NCI-H2107 (cell line): Measurements from ENCODE around the gene ABCA4.
"Not testable (repeated sequence)": the region's sequence is repeated elsewhere in the genome, so short reads cannot be mapped to it uniquely, and the experiment has no call there.

Source experiments
- DNase-seq: peaks from one replicate; lab custom pipeline; 2025; lab: John Stamatoyannopoulos, UW

ABCA4 gene

DNA sequence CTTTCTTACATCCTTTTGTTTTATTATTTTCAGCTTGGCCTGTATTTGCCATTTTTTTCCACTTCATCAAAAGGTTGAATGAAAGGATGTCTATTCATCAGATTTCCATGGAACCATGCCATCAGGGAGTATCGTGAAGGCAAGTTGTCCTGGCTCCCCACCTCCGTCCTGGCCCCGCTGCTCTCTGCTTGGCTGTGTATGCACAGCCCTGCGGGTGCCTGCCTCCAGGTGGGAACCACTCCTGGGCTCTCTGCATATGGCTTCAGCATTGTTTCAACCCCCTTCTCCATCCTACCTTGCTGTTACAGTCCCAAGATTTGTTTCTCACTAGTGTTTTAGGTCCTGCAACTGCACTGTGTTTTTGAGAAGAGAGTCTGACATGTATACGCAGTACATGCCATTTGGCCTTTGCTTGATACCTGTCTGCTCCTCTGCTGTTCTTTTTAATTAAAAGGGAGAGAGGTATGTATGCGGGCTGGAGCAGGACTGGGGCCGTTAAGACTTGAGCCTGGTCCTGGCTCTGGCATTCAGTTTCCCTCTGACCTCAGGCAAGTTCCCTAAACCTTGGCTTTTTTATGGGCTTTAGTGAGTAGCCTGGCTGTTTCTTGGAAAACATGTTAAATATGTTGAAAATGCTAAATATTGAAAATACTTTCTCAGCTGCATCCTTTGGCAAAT lies 141.8 kb downstream of the ABCA4 start:
- no peak for DNase-seq

DNA sequence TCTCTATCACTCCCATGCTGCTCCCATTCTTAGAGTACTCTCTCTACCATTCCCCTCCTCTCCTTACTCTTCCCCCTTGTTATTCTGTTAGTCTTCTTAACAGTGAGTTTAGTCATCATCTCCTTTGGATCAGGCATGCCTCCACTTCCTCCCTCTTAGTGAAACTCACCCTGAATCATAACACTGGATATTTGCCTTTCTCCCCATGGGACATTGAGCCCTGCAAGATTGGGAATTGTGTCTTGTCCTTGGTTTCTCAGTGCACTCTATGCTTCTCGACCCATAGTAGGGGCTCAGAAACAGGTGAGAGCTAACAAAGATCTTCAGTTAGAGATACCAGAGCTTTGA lies 143.4 kb downstream of the ABCA4 start:
- DNase-seq: no peak

DNA sequence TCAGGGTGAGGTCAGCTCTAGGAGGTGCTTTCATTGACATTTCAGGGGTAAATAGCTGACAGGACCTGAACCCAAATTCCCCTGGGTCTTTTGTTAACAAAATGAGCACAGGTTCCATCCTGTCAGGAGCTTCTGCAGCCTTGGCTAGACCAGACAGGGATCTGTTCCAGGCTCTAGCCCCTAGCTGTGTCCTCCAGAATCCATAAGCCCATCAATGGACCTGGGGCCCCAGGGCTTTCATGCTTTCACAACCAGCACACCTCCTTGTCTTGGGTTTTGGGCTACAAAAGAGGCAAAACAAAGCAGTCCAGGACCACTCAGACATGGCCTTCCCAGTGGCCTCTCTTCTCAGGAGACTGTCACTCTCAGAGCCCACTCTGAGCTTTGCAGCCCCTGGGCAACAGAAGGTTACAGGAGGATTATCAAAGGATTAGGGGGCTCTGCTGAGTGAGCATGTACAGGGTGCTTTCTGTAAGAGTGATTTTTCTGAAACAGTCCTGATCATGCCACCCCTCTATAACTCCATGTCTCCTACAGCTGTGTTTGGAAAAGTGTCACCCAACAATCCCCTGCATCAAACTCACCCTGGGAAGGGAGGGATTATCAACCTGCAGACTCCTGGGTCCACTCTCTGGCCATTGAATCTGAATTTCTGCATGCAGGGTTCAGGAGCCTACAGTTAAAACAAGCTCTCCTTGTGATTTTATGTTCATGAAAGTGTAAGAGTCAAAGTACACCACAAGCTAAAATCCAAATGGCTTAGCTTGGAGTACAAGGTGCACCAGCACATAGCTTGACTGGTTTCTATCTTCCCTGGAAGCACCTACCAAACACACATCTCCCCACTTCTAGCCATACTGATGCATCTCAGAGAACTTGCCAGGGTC lies 144.0 kb downstream of the ABCA4 start:
- no peak for DNase-seq

DNA sequence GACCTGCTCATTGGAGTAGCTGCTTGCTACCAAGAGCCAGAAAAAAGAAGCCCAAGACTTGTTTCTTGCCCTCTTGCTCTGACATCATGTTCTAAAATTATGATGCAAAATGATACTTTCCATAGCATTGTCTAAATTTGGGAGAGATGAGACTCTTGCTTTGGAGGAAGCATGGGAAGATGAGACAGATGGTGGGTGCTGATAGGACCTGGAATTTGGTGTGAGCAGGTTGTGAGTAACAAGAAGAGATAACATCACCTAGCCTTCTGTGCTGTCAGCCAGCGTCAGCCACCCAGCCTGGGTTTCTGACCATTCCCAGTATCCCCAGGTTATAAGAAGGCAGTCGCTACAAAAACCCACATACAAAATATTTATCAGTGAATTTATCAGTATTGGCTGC lies 144.7 kb downstream of the ABCA4 start:
- DNase-seq: no peak

DNA sequence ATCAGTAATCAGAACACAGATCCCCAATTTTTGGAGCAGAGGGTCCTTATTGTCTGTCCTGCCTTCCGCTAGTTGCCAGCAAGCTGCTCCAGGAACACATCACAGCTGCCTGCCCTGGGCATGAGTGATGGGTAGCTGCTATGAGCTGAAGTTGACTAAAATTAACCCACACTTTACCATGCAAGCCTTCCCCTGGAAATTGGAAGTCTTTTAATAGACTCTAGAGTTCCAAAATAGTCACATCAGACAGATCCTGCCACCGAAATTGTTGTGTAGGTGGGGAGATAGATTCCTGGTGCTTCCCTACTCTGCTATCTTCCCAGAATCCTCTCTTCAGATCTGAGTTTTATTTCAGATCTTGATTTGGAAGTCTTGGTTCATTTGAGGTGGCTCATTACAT lies 148.6 kb downstream of the ABCA4 start:
- no peak for DNase-seq

DNA sequence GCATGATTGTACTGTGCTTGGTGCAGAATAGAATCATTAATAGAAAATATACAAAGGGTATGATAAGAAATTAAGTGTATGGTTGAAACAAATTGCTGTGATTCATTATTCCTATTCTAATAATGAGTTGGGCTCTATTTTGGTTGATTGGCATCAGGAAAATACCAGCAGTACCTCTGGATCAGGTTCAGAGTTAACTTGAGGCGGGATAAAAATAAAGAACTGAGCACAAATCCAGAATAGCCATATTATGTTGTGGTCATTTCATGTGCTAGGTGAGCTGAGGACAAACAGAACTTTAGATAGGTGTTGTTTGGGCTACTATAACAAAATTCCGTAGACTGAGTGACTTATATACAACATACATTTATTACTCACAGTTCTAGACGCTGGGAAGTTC lies 151.1 kb downstream of the ABCA4 start:
- no peak for DNase-seq

DNA sequence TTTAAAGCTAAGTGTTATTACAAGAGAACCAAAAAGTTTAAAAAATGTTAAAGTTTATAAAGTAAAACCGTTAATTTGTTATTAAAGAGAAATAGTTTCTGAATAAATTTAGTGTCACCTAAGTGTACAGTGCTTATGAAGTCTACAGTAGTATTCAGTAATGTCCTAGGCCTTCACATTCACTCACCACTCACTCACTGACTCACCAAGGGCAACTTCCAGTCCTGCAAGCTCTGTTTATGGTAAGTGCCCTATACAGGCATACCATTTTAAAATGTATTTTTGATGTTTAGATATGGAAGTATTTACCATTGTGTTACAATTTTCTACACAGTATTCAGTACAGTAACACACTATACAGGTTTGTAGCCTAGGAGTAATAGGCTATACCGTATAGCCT lies 151.6 kb downstream of the ABCA4 start:
- DNase-seq: no peak

DNA sequence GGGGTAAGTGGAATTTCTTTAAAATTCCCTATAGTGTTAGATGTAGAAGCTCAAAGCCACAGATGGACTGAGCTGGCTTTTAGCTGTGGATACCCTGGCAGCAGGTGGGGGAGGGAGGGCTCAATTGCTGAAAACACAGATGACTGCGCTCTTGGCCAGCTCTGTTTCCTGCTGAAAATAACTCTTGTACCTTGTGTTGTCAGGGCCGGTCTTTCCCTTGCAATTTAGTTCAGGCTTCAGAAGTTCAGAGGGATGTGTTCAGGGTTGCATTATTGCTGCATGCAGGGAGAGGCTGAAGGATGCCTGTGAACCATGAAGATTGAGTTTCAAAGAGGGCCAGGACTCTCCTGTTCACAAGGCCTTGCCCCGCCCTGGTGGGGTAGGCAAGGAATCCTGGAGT lies 153.6 kb downstream of the ABCA4 start:
- DNase-seq: no peak

DNA sequence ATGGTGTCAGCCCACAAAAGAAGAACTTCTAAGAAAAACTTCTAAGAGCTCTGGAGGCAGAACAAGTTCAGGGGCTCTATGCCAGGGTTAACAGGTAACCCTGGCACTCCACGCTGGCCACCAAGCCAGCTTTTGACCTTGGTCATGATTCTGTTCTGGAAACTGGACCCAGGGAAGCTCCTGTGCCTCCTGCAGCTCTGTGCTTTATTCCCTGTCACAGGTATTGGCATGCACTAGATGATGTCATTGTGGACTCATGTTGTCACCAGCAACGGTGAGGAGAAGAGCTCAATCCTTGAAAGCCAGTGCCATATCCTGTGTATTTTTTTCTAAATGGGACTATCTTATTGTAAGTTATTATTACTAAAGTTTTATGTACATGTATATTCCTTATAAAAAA lies 155.1 kb downstream of the ABCA4 start:
- no peak for DNase-seq

DNA sequence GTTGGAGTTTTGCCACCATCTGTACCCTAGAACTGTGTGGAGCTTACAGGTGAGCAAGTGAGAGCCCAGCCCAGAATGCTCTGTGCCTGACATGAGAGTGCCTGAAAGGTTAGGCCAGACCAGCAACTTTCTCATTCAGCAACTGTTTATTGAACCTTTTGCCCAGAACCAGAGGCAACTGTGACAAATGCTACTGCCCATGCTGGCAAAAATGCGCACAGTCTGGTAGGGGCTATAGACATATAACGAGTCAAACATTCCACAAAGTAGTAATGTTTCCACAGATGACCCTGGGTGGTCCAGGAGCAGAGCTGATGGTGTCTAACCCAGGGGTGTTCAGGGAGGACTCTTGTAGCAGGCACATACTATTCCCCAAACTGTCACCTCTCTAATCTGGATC lies 155.7 kb downstream of the ABCA4 start:
- DNase-seq: no peak

DNA sequence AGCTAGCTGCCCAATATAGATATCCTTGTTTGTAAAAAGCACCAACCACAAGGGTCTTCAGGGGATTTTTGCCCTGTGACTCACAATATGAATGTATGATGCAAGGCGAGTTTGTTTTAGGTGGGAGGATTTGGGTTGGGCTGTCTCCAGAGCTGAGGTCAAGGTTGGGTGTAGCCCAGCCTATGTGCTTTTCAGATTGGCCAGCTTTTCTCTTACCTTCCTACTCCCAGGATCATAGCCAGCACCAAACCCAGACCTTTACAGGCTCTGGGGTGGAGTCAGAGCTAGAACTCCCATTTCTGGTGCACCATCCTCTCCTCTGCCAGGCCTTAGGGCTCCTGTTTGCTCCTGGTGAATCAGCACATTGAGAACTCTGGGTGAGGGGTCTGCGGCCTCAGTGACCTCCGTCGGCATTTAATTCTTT lies 156.2 kb downstream of the ABCA4 start:
- DNase-seq: no peak

DNA sequence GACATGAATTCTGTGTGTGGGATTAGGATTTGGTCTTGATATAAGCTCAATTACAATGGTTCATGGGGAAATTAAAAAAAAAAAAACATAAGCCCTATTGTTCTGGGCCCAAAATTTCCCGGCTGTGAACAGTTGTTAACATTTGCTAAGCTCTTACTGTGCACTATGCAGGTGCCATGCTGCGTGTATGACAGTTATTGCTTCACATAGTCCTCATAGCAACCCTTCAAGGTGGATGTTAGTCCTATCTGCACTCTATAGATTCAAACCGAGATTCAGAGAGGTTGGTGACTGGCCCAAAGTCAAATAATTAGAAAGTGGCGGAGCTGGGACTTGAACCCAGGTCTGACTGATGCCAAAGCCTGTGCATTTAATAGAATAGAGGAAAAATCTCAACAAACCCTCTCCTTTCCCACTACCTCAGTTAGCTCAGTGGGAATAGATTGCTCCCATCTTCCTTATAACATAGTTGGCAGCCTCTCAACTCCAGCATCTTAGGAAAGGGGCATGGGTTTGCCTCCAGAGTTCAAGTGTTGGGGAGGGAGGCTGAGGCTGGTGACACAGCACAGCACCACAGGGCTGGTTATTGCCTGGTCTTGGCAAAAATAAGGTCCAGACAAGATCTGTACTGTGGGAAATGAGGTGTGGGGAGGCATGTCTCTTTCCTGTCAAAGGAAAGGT lies 156.7 kb downstream of the ABCA4 start:
- DNase-seq: no peak

DNA sequence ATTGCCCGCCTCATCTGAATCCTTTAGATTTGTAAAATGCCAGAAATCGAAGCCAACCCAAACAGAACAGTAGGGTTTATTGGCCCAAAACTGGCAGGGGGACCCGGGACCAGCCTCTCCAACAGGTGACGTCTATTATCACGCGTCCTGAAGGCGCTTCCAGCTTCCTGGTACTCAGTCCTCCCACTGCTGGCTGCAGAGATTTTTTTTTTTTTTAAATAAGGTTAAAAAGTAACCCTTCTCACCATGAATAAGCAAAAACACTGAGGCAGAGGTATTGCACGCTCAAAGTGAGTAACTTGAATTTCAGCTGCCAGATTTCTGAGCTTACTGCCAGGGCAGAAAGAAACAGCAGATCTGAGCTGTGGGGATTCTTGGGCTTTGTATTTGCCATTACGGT lies 157.4 kb downstream of the ABCA4 start:
- DNase-seq: no peak

DNA sequence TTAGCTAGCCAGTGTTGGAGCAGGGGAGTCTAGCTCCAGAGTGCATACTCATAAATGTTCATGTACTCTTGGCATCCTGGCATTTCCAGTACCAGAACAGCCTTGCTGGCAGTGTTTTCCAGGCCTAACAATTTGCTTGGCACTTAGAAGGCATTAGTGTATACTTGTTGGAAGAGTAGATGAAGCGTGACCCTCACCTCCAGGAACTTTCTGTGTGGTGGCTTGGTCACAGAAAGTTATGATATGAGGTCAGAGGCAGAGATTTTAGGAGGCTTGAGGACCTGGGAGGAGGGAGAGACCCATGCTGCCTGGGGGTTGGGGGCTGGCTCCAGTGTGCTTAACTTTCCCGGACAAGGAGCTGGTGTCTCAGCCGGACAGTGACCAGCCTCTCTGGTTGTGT lies 159.0 kb downstream of the ABCA4 start:
- no peak for DNase-seq

DNA sequence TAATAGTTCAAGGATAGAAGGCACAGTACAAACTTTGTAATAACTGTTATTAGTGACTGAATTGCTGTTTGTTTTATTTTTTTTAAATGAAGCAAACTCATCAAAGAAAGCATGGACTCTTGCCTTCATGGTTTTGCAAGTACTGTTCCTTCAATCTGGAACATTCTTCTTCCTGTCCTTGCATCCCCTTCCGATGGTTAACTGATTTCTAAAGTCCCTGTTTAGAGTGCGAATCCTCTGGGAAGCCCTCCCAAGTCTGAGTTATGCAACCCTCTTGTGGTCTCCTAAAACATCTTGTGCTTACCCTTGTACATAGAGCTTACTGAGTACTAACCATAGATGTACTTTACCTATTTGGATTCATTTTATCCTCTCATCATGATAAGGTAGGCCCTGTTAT lies 159.5 kb downstream of the ABCA4 start:
- DNase-seq: no peak

DNA sequence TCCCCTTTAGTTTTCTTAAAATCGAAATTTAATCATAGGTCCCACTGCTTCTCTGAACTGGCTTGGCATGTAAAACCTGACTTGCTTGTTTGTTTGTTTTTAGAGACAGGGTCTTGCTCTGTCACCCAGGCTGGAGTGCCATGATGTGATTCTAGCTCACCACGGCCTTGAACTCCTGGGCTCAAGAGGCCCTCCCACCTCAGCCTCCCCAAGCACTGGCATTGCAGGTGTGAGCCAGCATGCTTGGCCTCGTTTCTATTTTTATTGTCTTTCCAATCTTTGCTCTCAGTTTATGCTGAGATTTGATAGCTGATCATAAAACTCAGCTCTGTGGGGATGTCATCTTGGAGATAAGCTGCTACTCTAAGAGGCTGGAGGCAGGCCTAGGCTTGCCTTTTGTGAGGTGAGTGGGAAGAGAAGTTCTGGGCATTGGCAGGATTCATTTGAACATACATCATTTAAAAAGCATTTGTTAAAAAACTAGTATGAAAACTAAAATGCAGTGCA lies 160.3 kb downstream of the ABCA4 start:
- no peak for DNase-seq

DNA sequence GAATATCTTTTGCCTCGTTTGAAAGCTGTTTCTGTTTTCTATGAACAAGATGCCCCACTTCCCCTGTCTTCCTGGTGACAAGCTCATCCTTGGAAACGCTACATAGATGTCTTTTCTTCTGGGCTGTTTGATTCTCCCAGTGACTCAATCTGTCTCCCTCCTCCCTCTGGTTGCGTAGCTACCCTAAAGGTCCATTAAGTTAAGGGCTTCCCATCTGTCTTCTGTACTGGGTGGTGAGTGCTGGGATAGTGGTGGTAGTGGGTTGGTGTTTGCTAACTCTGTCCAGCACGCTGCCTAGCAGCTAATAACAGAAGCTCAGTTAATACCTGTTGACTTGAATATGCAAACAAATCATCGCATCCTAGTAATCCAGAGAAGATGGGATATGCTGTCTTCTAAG lies 161.5 kb downstream of the ABCA4 start:
- DNase-seq: no peak

DNA sequence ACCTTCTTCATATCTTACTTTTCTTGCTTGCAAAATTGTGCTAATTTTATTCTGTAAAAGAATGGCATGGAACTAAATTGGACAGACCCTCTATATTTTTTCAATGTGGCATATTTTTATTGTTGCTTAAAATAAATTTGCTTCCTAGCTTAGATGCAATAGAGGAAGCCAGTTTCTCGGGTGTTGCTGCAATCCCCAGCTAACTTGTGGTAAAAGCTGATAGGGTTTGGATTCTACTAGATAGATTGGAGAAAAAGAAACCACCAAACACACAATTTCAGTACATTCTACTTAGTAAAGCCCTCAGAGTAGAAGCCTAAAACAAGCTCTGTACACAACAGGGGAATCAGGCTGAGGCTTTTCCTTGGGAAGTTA lies 162.2 kb downstream of the ABCA4 start:
- DNase-seq: no peak

DNA sequence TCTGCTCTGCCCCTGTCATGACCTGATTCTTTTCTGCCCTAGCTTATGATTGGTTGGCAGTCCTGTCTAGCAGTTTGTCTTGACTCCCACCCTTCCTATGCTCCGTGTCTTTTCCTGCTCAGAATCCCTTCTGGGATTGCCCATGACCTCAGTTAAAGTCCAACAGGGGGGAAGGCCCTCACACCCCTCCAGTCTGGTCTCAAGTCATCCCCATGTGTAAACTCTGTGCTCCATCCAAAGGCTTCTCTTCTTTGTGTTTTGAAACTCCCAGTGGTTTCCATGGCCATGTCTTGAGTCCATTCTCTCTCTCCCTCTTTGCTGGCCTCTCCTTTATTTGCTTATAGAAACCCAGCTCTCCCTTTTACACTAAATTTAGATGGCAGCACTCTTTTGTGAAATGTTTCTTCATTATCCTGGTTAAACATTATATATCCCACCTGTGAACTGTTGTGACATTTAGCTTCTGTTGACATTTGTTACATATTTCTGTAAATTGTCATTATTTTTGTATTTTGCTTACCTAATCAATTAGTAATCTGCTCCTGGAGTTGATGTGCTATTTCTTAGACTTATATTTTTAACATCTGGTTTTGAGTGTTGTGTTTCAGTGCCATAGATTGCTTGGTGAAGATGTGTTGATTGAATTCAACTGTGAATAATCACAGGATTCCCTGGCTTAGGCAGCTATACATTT lies 162.8 kb downstream of the ABCA4 start:
- DNase-seq: no peak

DNA sequence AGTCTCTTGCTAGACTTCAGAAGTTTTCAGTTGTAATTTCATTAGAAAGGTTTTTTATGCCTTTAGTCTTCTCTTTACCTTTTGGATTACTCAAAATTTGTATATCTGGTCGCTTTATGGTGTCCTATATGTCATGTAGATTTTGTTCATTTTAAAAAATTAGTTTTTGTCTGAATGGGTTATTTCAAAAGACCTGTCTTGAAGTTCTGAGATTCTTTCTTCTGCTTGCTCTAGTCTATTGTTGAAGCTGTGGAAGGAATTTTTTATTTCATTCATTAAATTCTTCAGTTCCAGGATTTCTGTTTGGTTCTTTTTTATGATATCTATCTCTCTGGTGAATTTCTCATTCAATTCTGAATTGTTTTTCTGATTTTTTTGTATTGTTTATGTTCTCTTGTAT lies 165.2 kb downstream of the ABCA4 start:
- DNase-seq: no peak

DNA sequence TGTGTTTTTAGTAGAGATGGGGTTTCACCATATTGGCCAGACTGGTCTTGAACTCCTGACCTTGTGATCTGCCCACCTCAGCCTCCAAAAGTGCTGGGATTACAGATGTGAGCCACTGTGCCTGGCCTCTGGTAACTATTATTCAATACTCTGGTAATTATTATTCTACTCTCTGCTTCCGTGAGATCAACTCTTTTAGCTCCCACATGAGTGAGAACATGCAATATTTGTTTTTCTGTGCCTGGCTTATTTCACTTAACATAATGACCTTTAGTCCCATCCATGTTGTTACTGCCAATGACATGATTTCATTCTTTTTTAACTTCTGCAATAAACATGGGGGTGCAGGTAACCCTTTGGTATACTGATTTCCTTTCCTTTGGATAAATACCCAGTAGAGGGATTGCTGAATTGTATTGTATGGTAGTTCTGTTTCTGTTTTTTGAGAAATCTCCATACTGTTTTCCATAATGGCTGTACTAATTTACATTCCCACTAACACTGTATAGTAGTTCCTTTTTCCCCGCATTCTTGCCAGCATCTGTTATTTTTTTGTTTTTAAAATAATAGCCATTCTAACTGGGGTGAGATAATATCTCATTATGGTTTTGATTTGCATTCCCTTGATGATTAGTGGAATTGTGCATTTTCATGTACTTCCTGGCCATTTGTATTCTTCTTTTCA lies 173.8 kb downstream of the ABCA4 start:
- DNase-seq: not testable (repeated sequence)
